Fibroblast of pulmonary artery (primary cell): Measurements from ENCODE around the gene CPEB4.

Source experiments
- DNase-seq: peaks from one replicate; pipeline ENCODE4 v3.0.0-alpha.2; 2010; ENCODE audit warnings: low read depth
- H3K4me3 ChIP-seq: replicated peaks from 2 replicates; pipeline ENCODE4 v1.5.1; 2011; ENCODE audit warnings: low read depth, mild to moderate bottlenecking, control low read depth, low read length, moderate library complexity
- TF ChIP-seq, protein P1 (sequence below): IDR thresholded peaks from 2 replicates; pipeline ENCODE4 v1.5.1; 2011; ENCODE audit warnings: mild to moderate bottlenecking, control low read depth, low read length, inconsistent platforms; ENCODE audit errors: missing control alignments

Gene CPEB4

DNA sequence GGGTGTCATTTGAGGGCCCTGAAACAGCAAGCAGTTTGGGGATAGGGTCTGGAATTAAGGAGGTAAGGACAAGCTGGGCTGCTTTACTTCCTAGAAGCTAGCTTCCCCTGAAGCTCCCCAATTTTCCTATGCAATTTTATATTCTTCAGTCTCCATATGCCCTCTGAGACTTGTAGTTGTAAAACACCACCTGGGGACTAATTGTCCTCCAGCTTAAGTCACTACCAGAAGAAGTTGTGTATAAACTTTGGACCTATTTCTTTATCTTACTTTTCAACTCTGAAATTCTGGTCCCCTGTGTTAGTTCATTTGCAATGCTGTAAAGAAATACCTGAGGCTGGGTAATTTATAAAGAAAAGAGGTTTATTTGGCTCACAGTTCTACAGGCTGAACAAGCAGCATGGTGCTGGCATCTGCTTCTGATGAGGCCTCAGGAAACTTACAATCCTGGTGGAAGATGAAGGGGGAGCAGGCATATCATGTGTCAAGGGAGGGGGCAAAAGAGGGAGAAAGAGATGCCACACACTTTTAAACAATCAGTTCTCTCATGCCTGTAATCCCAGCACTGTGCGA lies 41.1 kb upstream of the CPEB4 start:
- TF ChIP-seq, protein P1, sequence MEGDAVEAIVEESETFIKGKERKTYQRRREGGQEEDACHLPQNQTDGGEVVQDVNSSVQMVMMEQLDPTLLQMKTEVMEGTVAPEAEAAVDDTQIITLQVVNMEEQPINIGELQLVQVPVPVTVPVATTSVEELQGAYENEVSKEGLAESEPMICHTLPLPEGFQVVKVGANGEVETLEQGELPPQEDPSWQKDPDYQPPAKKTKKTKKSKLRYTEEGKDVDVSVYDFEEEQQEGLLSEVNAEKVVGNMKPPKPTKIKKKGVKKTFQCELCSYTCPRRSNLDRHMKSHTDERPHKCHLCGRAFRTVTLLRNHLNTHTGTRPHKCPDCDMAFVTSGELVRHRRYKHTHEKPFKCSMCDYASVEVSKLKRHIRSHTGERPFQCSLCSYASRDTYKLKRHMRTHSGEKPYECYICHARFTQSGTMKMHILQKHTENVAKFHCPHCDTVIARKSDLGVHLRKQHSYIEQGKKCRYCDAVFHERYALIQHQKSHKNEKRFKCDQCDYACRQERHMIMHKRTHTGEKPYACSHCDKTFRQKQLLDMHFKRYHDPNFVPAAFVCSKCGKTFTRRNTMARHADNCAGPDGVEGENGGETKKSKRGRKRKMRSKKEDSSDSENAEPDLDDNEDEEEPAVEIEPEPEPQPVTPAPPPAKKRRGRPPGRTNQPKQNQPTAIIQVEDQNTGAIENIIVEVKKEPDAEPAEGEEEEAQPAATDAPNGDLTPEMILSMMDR, result no peak
- no peak for DNase-seq
- no peak overlapping the region for H3K4me3 ChIP-seq

DNA sequence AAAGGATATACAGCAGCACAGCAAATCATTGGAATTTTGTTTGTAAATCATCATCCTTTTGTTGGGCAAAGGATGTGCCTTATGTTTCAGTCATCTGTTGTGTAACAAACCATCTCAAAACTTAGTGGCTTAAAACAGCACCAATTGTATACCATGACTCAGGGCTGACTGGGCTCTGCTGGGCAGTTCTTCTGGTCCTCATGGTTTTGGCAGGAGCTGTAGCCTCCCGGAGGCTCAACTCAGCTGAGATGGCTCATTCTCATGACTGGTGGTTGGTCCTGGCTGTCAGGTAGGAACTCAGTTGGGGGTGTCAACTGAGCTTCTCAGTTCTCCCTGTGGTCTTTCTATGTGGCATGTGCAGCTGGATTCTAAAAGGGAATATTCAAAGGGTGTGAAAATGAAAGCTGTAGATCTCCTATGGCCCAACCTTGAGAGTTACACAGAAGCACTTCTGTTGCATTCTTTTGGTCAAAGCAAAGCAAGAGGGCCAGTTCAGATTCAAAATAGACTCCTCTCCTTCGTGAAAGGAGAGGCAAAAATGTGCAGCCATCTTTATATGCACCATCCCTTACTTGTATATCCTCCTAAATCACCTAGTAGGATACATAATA lies 39.1 kb upstream of the CPEB4 start:
- DNase-seq, result no peak
- TF ChIP-seq, protein P1, result no peak
- H3K4me3 ChIP-seq, result no peak overlapping the region

DNA sequence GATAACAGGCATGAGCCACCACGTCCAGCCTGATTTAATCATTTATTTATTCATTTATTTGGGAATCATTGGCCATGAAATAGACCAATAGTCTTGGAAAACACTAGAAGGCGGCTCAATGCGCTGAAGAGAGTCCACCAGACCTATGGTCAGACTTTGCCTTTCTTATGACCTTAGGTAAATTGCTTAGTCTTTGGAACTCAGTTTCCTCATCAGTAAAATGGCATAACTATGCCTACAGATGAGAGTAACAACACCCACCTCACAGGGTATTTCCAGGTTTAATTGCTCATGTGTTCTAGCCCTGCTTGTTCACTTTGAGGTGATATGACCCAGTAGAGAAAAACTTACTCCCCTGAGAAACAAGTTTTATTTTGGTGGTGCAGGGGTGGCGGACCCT lies 38.2 kb upstream of the CPEB4 start:
- H3K4me3 ChIP-seq, result no peak overlapping the region
- TF ChIP-seq, protein P1, result no peak
- DNase-seq, result no peak

- TF ChIP-seq, protein P1, result no peak
- no peak for DNase-seq
These were observed 37.5 kb upstream of the CPEB4 start for GRCh38 chr5:173850659-173851058.

DNA sequence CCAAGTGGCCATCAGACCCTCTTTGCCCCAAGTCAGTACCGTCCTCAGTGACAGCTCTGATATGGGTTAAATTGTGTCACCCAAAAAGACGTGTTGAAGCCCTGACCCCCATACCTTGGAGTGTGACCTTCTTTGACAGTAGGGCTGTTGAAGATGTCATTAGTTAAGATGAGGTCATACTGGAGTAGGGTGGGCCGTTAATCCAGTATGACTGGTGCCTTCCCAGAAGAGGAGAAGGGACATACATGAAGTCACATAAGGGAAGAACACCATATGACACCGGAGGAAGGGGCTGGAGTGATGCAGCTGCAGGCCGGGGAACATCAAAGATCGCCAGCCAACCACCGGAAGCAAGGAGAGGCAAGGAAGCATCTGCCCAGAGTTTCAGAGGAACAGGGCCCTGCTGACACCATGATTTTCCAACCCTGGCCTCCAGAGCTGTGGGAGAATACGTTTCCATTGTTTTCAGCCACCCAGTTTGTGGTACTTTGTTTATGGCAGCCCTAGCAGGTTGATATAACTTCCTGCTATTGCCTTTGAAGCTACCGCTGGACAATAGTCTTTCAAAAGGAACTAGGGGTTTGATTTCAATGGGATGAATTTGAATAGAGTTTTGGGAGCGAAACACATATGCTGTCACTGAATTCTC lies 36.4 kb upstream of the CPEB4 start:
- TF ChIP-seq, protein P1, result no peak
- H3K4me3 ChIP-seq, result no peak overlapping the region
- DNase-seq, result no peak

More at GRCh38 chr5:173850659-173851058, 37.5 kb upstream of the CPEB4 start:
- H3K4me3 ChIP-seq, result no peak overlapping the region

GRCh38 chr5:173852790-173853359 lies 35.3 kb upstream of the CPEB4 start:
- no peak overlapping the region for H3K4me3 ChIP-seq
- DNase-seq, result no peak
- TF ChIP-seq, protein P1, result no peak
